Spleen (tissue), 11 donors: ENCODE results near the gene MBOAT2. TPM values are rescaled to one million over a fixed set of nuclear protein-coding genes. Genes with fewer than 3 reads are reported as not detected.

Experiments used
- DNase-seq: peaks from one replicate; pipeline ENCODE4 v3.0.0-alpha.2; 2020
- H3K27ac ChIP-seq, 8 donors: fragments of 200-600 bp; sonication (generic) in 7 of 8; 1 replicate in 4 of 8; 2 replicates in 4 of 8; pipeline versions ENCODE4 v1.5.0 to v1.8.0; 2016 to 2021; ENCODE audit warnings: inconsistent platforms in 4 of 8, mild to moderate bottlenecking in 4 of 8, moderate library complexity in 1 of 8
- H3K27me3 ChIP-seq, 7 donors: fragments of 200-600 bp; sonication (generic) in 6 of 7; replicated peaks in 1 of 7; 1 replicate in 4 of 7; 2 replicates in 3 of 7; pipeline versions ENCODE4 v1.5.0 to v1.8.0; 2016 to 2021; ENCODE audit warnings: inconsistent platforms in 3 of 7, mild to moderate bottlenecking in 1 of 7
- H3K36me3 ChIP-seq, 6 donors: fragments of 200-600 bp; sonication (generic) in 5 of 6; 1 replicate in 4 of 6; 2 replicates in 2 of 6; pipeline versions ENCODE4 v1.5.0 to v1.8.0; 2016 to 2021; ENCODE audit warnings: inconsistent platforms in 2 of 6
- H3K4me1 ChIP-seq, 6 donors: fragments of 200-600 bp; sonication (generic) in 5 of 6; 1 replicate in 3 of 6; 2 replicates in 3 of 6; pipeline versions ENCODE4 v1.5.0 to v1.8.0; 2016 to 2021; ENCODE audit warnings: inconsistent platforms in 3 of 6
- H3K4me3 ChIP-seq, 8 donors: fragments of 200-600 bp; sonication (generic) in 7 of 8; 1 replicate in 4 of 8; 2 replicates in 4 of 8; pipeline versions ENCODE4 v1.5.0 to v1.8.0; 2016 to 2021; ENCODE audit warnings: inconsistent platforms in 4 of 8, mild to moderate bottlenecking in 4 of 8, moderate library complexity in 2 of 8
- H3K9me3 ChIP-seq, 8 donors: fragments of 200-600 bp; sonication (generic) in 7 of 8; 1 replicate in 4 of 8; 2 replicates in 4 of 8; pipeline versions ENCODE4 v1.5.0 to v1.8.0; 2016 to 2021; ENCODE audit warnings: inconsistent platforms in 4 of 8
- POLR2A ChIP-seq, 3 donors: fragments of 450-650 bp; IDR thresholded peaks; one replicate each; pipeline ENCODE4 v1.5.1; 2017; ENCODE audit warnings: antibody characterized with exemption in 3 of 3, mild to moderate bottlenecking in 1 of 3
- POLR2AphosphoS5 ChIP-seq, 3 donors: sonication (generic); formaldehyde crosslinking; IDR thresholded peaks; one replicate each; pipeline ENCODE4 v1.5.1; 2017; ENCODE audit warnings: antibody characterized with exemption in 3 of 3
- WGBS, 5 donors: extraction: QIAGEN DNeasy Blood & Tissue Kit in 3 of 5; methylation state at CpG; one replicate each; pipeline versions ENCODE4 v1.1.5 to v1.1.7; 2013 to 2018; 5-methylcytosine and 5-hydroxymethylcytosine counted together
- intact Hi-C: fragments of 100-400 bp; cut with DNase I; formaldehyde crosslinking; loops from one replicate; pipeline ENCODE4 v1.15.0; 2023; ENCODE audit warnings: low total_unique reads
- polyA plus RNA-seq, 3 donors: library from polyadenylated mRNA; stranded (reverse); fragments of 200-250 nt; gene quantifications; one replicate each; pipeline ENCODE4 v1.2.1, GENCODE V29; 2013
- total RNA-seq, 7 donors: library from RNA; depleted of rRNA in 3 of 7; stranded (reverse); fragments of >200 nt in 3 of 7; fragmentation: NEBNext Ultra II Directional in 4 of 7; extraction: Animal tissue kit (Norgen Biotek cat#: 25700) in 4 of 7; gene quantifications; one replicate each; pipeline versions ENCODE4 v1.1.0 to v1.2.1, GENCODE V29; 2016 to 2021
- TF ChIP-seq, protein P1 (sequence below), 11 experiments: fragments of 200-600 bp in 7 of 11; fragments of 450-650 bp in 4 of 11; sonication (generic) in 4 of 11; IDR thresholded peaks in 8 of 11; conservative IDR thresholded peaks in 3 of 11; 1 replicate in 7 of 11; 2 replicates in 4 of 11; pipeline versions ENCODE4 v1.4.0 to v1.8.0; 2016 to 2021; ENCODE audit warnings: antibody characterized with exemption in 11 of 11, inconsistent platforms in 4 of 11, mild to moderate bottlenecking in 1 of 11
- donor health status: healthy with polysubstance abuse.
- donor health status: DM: no; HTN: no; CAD: no; lungs with moderate emphysema.
- donor health status: DM: no; HTN: no; CAD: no.
- donor health status: Bipolar disorder and iron deficiency.
- donor health status: healthy.
- donor health status: DM: no; HTN: no; CAD: no.
- donor health status: DM: yes; HTN: yes; CAD: no.

Gene MBOAT2
- total and polyA plus RNA-seq, 10 donors: 1.9 to 44.1 (median 18.3) TPM

DNA sequence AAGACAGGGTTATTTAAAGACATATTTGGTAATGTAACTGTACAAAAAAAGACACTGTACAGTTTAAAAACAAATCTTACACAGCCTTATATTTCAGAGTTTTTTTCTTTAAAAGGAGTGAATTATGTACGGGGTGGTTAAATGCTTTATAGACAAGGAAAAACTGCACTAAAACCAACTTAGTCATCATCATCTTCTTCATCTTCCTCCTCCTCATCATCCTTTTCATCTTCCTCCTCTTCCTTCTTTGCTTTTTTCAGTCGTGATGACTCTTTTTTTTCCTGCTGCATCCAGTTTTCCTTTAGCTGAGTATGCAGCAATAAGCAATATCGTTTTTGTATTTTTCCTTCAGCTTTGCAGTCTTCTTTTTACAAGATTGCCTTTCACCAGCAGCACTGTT, 14.6 kb upstream of the MBOAT2 start:
- WGBS, 5 donors: 66 to 75% (median 74%) methylated on average over 3 of the region's 3 CpGs
- no peaks in the 10 kb centered on the region for H3K36me3 ChIP-seq
- intact Hi-C loops: no loop called here
- H3K9me3 ChIP-seq: no peaks in the 10 kb centered on the region
- H3K4me1 ChIP-seq: no peaks in the 10 kb centered on the region
- TF ChIP-seq POLR2A (IDR thresholded peaks at IDR 0.05): no peak
- TF ChIP-seq POLR2AphosphoS5 (IDR thresholded peaks at IDR 0.05): no peak
- TF ChIP-seq, protein P1, sequence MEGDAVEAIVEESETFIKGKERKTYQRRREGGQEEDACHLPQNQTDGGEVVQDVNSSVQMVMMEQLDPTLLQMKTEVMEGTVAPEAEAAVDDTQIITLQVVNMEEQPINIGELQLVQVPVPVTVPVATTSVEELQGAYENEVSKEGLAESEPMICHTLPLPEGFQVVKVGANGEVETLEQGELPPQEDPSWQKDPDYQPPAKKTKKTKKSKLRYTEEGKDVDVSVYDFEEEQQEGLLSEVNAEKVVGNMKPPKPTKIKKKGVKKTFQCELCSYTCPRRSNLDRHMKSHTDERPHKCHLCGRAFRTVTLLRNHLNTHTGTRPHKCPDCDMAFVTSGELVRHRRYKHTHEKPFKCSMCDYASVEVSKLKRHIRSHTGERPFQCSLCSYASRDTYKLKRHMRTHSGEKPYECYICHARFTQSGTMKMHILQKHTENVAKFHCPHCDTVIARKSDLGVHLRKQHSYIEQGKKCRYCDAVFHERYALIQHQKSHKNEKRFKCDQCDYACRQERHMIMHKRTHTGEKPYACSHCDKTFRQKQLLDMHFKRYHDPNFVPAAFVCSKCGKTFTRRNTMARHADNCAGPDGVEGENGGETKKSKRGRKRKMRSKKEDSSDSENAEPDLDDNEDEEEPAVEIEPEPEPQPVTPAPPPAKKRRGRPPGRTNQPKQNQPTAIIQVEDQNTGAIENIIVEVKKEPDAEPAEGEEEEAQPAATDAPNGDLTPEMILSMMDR (IDR thresholded peaks at IDR 0.05 in 8 of 11, conservative IDR thresholded peaks at IDR 0.05 in 3 of 11): no peak
- no peak overlapping the region for H3K4me3 ChIP-seq
- no peak for DNase-seq
- peaks cover 0 to 5% (median 0%) of the 10 kb centered on the region in 7 donors for H3K27me3 ChIP-seq
- peak overlapping the region in 3 of 8 donors; percentile 8 to 22 (median 20) for H3K27ac ChIP-seq

DNA sequence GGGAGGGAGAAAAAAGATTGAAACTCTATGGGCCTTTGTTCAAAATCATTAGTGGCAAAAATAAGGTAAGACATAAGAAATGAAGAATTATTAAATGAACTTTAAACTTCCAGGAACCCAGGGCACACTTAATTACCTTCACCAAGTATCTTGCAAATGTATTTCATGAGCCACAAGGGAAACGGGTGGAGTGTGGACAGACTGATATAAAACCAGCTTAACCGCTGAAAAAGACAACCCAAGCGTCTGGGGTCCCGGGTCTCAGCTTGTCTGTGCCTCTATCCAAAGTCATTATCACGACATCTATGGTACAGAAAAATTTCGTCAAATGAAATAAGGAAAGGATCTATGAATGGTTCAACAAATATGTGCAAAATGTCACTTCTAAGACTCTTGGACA, 13.9 kb upstream of the MBOAT2 start:
- intact Hi-C loops: no loop called here
- 84 to 92% (median 88%) methylated on average over 6 of the region's 6 CpGs for WGBS, 5 donors
- DNase-seq: no peak

DNA sequence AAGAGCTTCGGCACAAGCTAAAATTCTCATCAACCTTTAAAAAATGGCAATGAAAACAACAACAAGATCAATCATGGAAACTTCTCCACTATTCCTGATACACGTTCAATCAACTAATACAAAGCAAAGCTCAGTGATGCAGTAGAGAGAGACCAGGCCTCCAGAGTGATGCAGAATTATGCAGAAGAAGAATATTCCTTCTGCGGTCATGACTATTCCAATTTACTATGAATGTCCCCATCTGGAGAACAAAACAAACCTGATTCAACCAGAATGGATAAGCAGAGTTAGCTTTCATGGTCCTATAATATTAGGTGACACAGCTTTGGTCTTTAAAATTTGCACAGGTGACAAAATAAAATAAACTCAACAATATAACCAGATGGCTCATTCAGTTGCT, 12.5 kb upstream of the MBOAT2 start:
- Histone ChIP-seq H3K27me3 (peaks cover 0 to 9% (median 0%) of the 10 kb centered on the region in 7 donors), H3K4me1 (no peaks in the 10 kb centered on the region), H3K4me3 (no peak overlapping the region), H3K36me3 (no peaks in the 10 kb centered on the region), H3K27ac (no peak overlapping the region), H3K9me3 (no peaks in the 10 kb centered on the region)
- no peak for DNase-seq
- 91 to 95% (median 93%) methylated on average over 3 of the region's 3 CpGs for WGBS, 5 donors
- intact Hi-C loops: no loop called here
- TF ChIP-seq POLR2AphosphoS5 (IDR thresholded peaks at IDR 0.05): no peak
- TF ChIP-seq POLR2A (IDR thresholded peaks at IDR 0.05): no peak
- TF ChIP-seq, protein P1 (IDR thresholded peaks at IDR 0.05 in 8 of 11, conservative IDR thresholded peaks at IDR 0.05 in 3 of 11): no peak

More for the DNA sequence above, 13.9 kb upstream of the MBOAT2 start:
- TF ChIP-seq POLR2A (IDR thresholded peaks at IDR 0.05) (no peak), POLR2AphosphoS5 (IDR thresholded peaks at IDR 0.05) (no peak)
- TF ChIP-seq, protein P1 (IDR thresholded peaks at IDR 0.05 in 8 of 11, conservative IDR thresholded peaks at IDR 0.05 in 3 of 11): no peak
- no peaks in the 10 kb centered on the region for H3K36me3 ChIP-seq
- peaks cover 0 to 9% (median 0%) of the 10 kb centered on the region in 7 donors for H3K27me3 ChIP-seq
- H3K9me3 ChIP-seq: no peaks in the 10 kb centered on the region
- no peaks in the 10 kb centered on the region for H3K4me1 ChIP-seq
- no peak overlapping the region for H3K4me3 ChIP-seq
- H3K27ac ChIP-seq: no peak overlapping the region

DNA sequence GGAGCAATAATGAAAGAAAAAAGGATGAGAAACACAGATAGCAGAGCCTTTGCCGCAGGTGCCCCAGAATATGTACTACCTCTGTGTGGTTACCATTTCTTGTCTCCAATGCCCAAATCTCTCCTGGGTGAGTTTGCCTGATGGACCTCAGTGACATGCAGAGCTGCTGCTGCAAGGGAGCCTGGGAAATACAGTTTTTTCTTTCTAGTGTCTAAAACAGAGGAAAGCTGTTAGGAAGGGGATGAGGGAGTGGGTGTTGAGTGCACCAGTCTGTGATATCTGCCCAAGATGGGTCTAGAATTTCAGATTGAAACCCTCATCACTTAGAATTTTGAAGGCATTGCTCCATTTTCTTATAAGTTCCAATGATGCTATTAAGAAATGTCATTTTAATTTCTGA, 9.9 kb upstream of the MBOAT2 start:
- intact Hi-C loops: no loop called here
- no peak for DNase-seq
- 93 to 100% (median 97%) methylated on average over 1 of the region's 1 CpG for WGBS, 5 donors
- Histone ChIP-seq H3K27me3 (peaks cover 0 to 9% (median 0%) of the 10 kb centered on the region in 7 donors), H3K4me1 (no peaks in the 10 kb centered on the region), H3K27ac (no peak overlapping the region), H3K4me3 (no peak overlapping the region), H3K9me3 (no peaks in the 10 kb centered on the region), H3K36me3 (no peaks in the 10 kb centered on the region)
- TF ChIP-seq POLR2AphosphoS5 (IDR thresholded peaks at IDR 0.05) (no peak), POLR2A (IDR thresholded peaks at IDR 0.05) (no peak)
- TF ChIP-seq, protein P1 (IDR thresholded peaks at IDR 0.05 in 8 of 11, conservative IDR thresholded peaks at IDR 0.05 in 3 of 11): no peak
